HCT116 (cell line): Measurements from ENCODE around the gene OPRL1. TPM values are rescaled to one million over a fixed set of nuclear protein-coding genes. Genes with fewer than 3 reads are reported as not detected.

ENCODE experiments used
- ATAC-seq: fragments of 200-7000 bp; cut with Tn5 transposase; 2 replicates; pipeline ENCODE4 v1.9.1; 2020; ENCODE audit warnings: mild to moderate bottlenecking, moderate library complexity
- BruUV-seq: library from RNA; stranded (reverse); fragments of 400-500 nt; replicated peaks from 2 replicates; lab custom pipeline; 2021; lab: Mats Ljungman, UMichigan
- CTCF ChIA-PET: fragments of 300-600 bp; sonication (Branson Sonifier 250); formaldehyde crosslinking; loops from one replicate; lab custom pipeline; 2021; ENCODE audit warnings: antibody characterized with exemption; lab: Charles Lee
- POLR2A ChIA-PET: fragments of 300-600, 350-600 bp; sonication (Branson Sonifier 250); formaldehyde crosslinking; loops from one replicate; lab custom pipeline; 2021; ENCODE audit warnings: antibody characterized with exemption; lab: Charles Lee
- RAD21 ChIA-PET, 2 experiments: fragments of 300-600 bp; sonication (Branson Sonifier 250); formaldehyde crosslinking; loops; one replicate each; lab custom pipeline; 2023; ENCODE audit warnings: low total read pairs in 2 of 2; ENCODE audit not compliant: uncharacterized antibody in 2 of 2, unreplicated experiment in 2 of 2, low non-redundant PET in 1 of 2; lab: Charles Lee
- DNase-seq: peaks from one replicate; pipeline ENCODE4 v3.0.0-alpha.2; 2010; ENCODE audit warnings: low read depth, low spot score
- H2AFZ ChIP-seq: fragments of 200-600 bp; shearing (Covaris generic), sonication (generic); 2 replicates; pipeline ENCODE4 v1.6.1; 2017; ENCODE audit warnings: low read depth, mixed run types, mixed read lengths, antibody characterized with exemption, low read length; ENCODE audit not compliant: poor library complexity, severe bottlenecking
- H3K27ac ChIP-seq: 2 replicates; pipeline ENCODE4 v1.5.1; 2012; ENCODE audit warnings: low read depth, low read length
- H3K27me3 ChIP-seq: fragments of 200-600 bp; sonication (generic); 2 replicates; pipeline ENCODE4 v1.6.1; 2016; ENCODE audit warnings: mixed run types, low read length, mixed read lengths; ENCODE audit not compliant: insufficient read depth
- H3K36me3 ChIP-seq, 2 experiments: fragments of 200-500 bp in 1 of 2; fragments of 200-600 bp in 1 of 2; sonication (Bioruptor generic) in 1 of 2; sonication (generic) in 1 of 2; 2 replicates each; pipeline versions ENCODE4 v1.5.1 to v1.6.1; 2014 to 2016; ENCODE audit warnings: low read length in 2 of 2, inconsistent platforms in 1 of 2, mixed read lengths in 1 of 2, mixed run types in 1 of 2; ENCODE audit not compliant: insufficient read depth in 2 of 2, control insufficient read depth in 1 of 2
- H3K4me1 ChIP-seq, 2 experiments: fragments of 200-600 bp in 1 of 2; sonication (generic) in 1 of 2; 2 replicates each; pipeline versions ENCODE4 v1.5.1 to v1.6.1; 2012 to 2017; ENCODE audit warnings: low read length in 2 of 2, inconsistent platforms in 1 of 2, mild to moderate bottlenecking in 1 of 2, mixed read lengths in 1 of 2, mixed run types in 1 of 2, moderate library complexity in 1 of 2; ENCODE audit not compliant: insufficient read depth in 2 of 2, control insufficient read depth in 1 of 2
- H3K4me2 ChIP-seq: fragments of 200-600 bp; sonication (generic); 2 replicates; pipeline ENCODE4 v1.6.1; 2017; ENCODE audit warnings: mixed run types, low read length, mixed read lengths
- H3K4me3 ChIP-seq, 2 experiments: fragments of 200-600 bp in 1 of 2; sonication (generic) in 1 of 2; replicated peaks in 1 of 2; 2 replicates each; pipeline ENCODE4 v1.5.1; 2011 to 2016; ENCODE audit warnings: low read length in 2 of 2, control low read depth in 1 of 2, low read depth in 1 of 2, mild to moderate bottlenecking in 1 of 2, mixed read lengths in 1 of 2, mixed run types in 1 of 2
- H3K79me2 ChIP-seq: fragments of 200-600 bp; sonication (generic); 2 replicates; pipeline ENCODE4 v1.6.1; 2017; ENCODE audit warnings: mild to moderate bottlenecking, mixed run types, low read length, moderate library complexity, mixed read lengths; ENCODE audit not compliant: insufficient read depth
- H3K9ac ChIP-seq: fragments of 200-600 bp; sonication (generic); 2 replicates; pipeline ENCODE4 v1.6.1; 2016; ENCODE audit warnings: low read length, mixed read lengths
- H3K9me2 ChIP-seq: fragments of 200-600 bp; sonication (generic), shearing (Covaris generic); 2 replicates; pipeline ENCODE4 v1.6.1; 2017; ENCODE audit warnings: mixed run types, mild to moderate bottlenecking, moderate library complexity; ENCODE audit not compliant: insufficient read depth
- H3K9me3 ChIP-seq, 2 experiments: fragments of 200-500 bp in 1 of 2; fragments of 200-600 bp in 1 of 2; sonication (Bioruptor generic) in 1 of 2; sonication (generic) in 1 of 2; 2 replicates each; pipeline ENCODE4 v1.6.1; 2014 to 2017; ENCODE audit warnings: low read length in 2 of 2, mixed read lengths in 2 of 2, inconsistent platforms in 1 of 2, low read depth in 1 of 2, mild to moderate bottlenecking in 1 of 2, mixed run types in 1 of 2, moderate library complexity in 1 of 2; ENCODE audit not compliant: control insufficient read depth in 1 of 2, insufficient read depth in 1 of 2
- H4K20me1 ChIP-seq: fragments of 200-600 bp; sonication (generic), shearing (Covaris generic); 2 replicates; pipeline ENCODE4 v1.6.1; 2017; ENCODE audit warnings: mixed run types, mild to moderate bottlenecking, moderate library complexity; ENCODE audit not compliant: insufficient read depth
- CEBPB ChIP-seq: IDR thresholded peaks from 2 replicates; pipeline ENCODE4 v1.6.1; 2012; ENCODE audit warnings: low read depth
- CTCF ChIP-seq, 3 experiments: fragments of 200-600 bp in 1 of 3; sonication (generic) in 1 of 3; IDR thresholded peaks in 2 of 3; conservative IDR thresholded peaks in 1 of 3; 2 replicates each; pipeline ENCODE4 v1.5.1; 2012 to 2017; ENCODE audit warnings: low read depth in 2 of 3, low read length in 2 of 3, antibody characterized with exemption in 1 of 3, borderline replicate concordance in 1 of 3, control low read depth in 1 of 3, mild to moderate bottlenecking in 1 of 3, mixed read lengths in 1 of 3, mixed run types in 1 of 3, moderate library complexity in 1 of 3; ENCODE audit not compliant: insufficient read depth in 1 of 3
- EGR1 ChIP-seq: IDR thresholded peaks from 2 replicates; pipeline ENCODE4 v1.6.1; 2012; ENCODE audit warnings: low read depth
- ELF1 ChIP-seq: IDR thresholded peaks from 2 replicates; pipeline ENCODE4 v1.6.1; 2012; ENCODE audit warnings: low read depth, borderline replicate concordance
- EZH2 ChIP-seq: fragments of 200-600 bp; sonication (generic); IDR thresholded peaks from 2 replicates; pipeline ENCODE4 v1.6.1; 2017; ENCODE audit warnings: antibody characterized with exemption, mixed run types
- MAX ChIP-seq: IDR thresholded peaks from 2 replicates; pipeline ENCODE4 v1.6.1; 2012
- POLR2AphosphoS5 ChIP-seq: IDR thresholded peaks from 2 replicates; pipeline ENCODE4 v1.6.1; 2011; ENCODE audit warnings: mild to moderate bottlenecking, low read depth, low read length, moderate library complexity
- RAD21 ChIP-seq: IDR thresholded peaks from 2 replicates; pipeline ENCODE4 v1.6.1; 2012; ENCODE audit warnings: low read depth, mild to moderate bottlenecking
- SRF ChIP-seq: IDR thresholded peaks from 2 replicates; pipeline ENCODE4 v1.6.1; 2012; ENCODE audit warnings: low read depth
- YY1 ChIP-seq: IDR thresholded peaks from 2 replicates; pipeline ENCODE4 v1.6.1; 2011; ENCODE audit warnings: low read length, low read depth, moderate library complexity, mild to moderate bottlenecking; ENCODE audit not compliant: insufficient replicate concordance; ENCODE audit errors: extremely low read depth
- ZNF274 ChIP-seq: fragments of 200-500 bp; sonication (Bioruptor generic); IDR thresholded peaks from 2 replicates; pipeline ENCODE4 v1.6.1; 2014; ENCODE audit warnings: mild to moderate bottlenecking, low read depth, low read length, inconsistent platforms
- intact Hi-C: fragments of 100-400 bp; cut with micrococcal nuclease; formaldehyde crosslinking; loops from 2 replicates; pipeline ENCODE4 v1.10.0; 2022
- total RNA-seq: library from RNA; stranded (reverse); gene quantifications from one replicate; pipeline ENCODE4 v1.2.1, GENCODE V29; 2021; ENCODE audit not compliant: unreplicated experiment

The OPRL1 gene
- total RNA-seq, 1 experiment from 2014 or later = 1.6 TPM

- RAD21 ChIA-PET = no interaction called here
- no peak for DNase-seq
- TF ChIP-seq EGR1 = no peak
- no peak for TF ChIP-seq POLR2AphosphoS5
- TF ChIP-seq YY1 = no peak
- TF ChIP-seq MAX = no peak
- TF ChIP-seq ELF1 = no peak
- TF ChIP-seq CEBPB = no peak
- no peaks in the 10 kb centered on the region for H3K79me2 ChIP-seq
- no TSS peak for BruUV-seq
- intact Hi-C loops = no loop called here
- no peak within 1 kb of the TSS for H3K27ac ChIP-seq
- H4K20me1 ChIP-seq = no peaks in the 10 kb centered on the region
- H3K4me3 ChIP-seq = no peak within 1 kb of the TSS
- ATAC-seq = no peak
- peaks cover 3 to 21% of the 10 kb centered on the region in 2 experiments for H3K4me1 ChIP-seq
- no peak within 1 kb of the TSS for H3K4me2 ChIP-seq
- POLR2A ChIA-PET = no interaction called here
- H3K9ac ChIP-seq = no peak within 1 kb of the TSS
- no peaks in the 10 kb centered on the region for H3K9me3 ChIP-seq
- CTCF ChIA-PET = no interaction called here
- H3K27me3 ChIP-seq = no peaks in the 10 kb centered on the region
- no peak within 1 kb of the TSS for H2AFZ ChIP-seq
- no peaks in the 10 kb centered on the region for H3K9me2 ChIP-seq
- peaks cover 0 to under 1% of the 10 kb centered on the region in 2 experiments; a peak in 1 of 4 replicates for H3K36me3 ChIP-seq
These were observed 43.9 kb upstream of the OPRL1 start, which contains the start of gene C20orf204 for GRCh38 chr20:64035933-64036345. TSS of gene C20orf204 (plus strand) at chr20:64036182. CDS start at chr20:64036324, 142 bp downstream.

GRCh38 chr20:64036346-64037198 lies 43.3 kb upstream of the OPRL1 start:
- Histone ChIP-seq H3K9me2 (no peaks in the 10 kb centered on the region), H4K20me1 (no peaks in the 10 kb centered on the region), H3K4me1 (peaks cover 3 to 21% of the 10 kb centered on the region in 2 experiments), H2AFZ (no peak overlapping the region), H3K4me2 (no peak overlapping the region), H3K27me3 (no peaks in the 10 kb centered on the region), H3K79me2 (no peaks in the 10 kb centered on the region), H3K36me3 (no peaks in the 10 kb centered on the region; a peak in 1 of 4 replicates), H3K4me3 (no peak overlapping the region), H3K9me3 (no peaks in the 10 kb centered on the region), H3K27ac (no peak overlapping the region), H3K9ac (no peak overlapping the region)
- ATAC-seq = no peak
- TF ChIP-seq ELF1 = no peak
- no peak for TF ChIP-seq ZNF274
- TF ChIP-seq EZH2 = no peak
- TF ChIP-seq CTCF (IDR thresholded peaks at IDR 0.05 in 2 of 3, conservative IDR thresholded peaks at IDR 0.05 in 1 of 3; ENCODE audit: borderline replicate concordance in 1 of 3, insufficient read depth in 1 of 3, low read depth in 2 of 3, low read length in 2 of 3) = no peak
- TF ChIP-seq MAX = no peak
- no peak for TF ChIP-seq RAD21
- no peak for TF ChIP-seq SRF
- intact Hi-C loops = no loop called here
- no peak for DNase-seq
- POLR2A ChIA-PET = no interaction called here
- RAD21 ChIA-PET = no interaction called here
- BruUV-seq = no TSS peak
- CTCF ChIA-PET = interaction anchor here (5.1 kb wide), 1 partner anchor 18 kb away, joined by 35 read pairs; no protein-coding TSS in a partner anchor
